AG04450 (cell line): ENCODE results near the gene PAWR. TPM values are rescaled to one million over a fixed set of nuclear protein-coding genes. Genes with fewer than 3 reads are reported as not detected.

Experiments
- CTCF ChIA-PET: fragments of 300-600, 350-600 bp; formaldehyde crosslinking; extraction: SDS; loops from one replicate; lab custom pipeline; 2022; ENCODE audit warnings: antibody characterized with exemption, inconsistent platforms; lab: Charles Lee
- POLR2A ChIA-PET: fragments of 350-600 bp; formaldehyde crosslinking; extraction: SDS; loops from one replicate; lab custom pipeline; 2021; ENCODE audit warnings: antibody characterized with exemption, inconsistent platforms; lab: Yijun Ruan, JAX
- DNase-seq: peaks from one replicate; pipeline ENCODE4 v3.0.0-alpha.2; 2011; ENCODE audit warnings: low read depth, low spot score
- H3K27ac ChIP-seq: one replicate; pipeline ENCODE4 v1.5.1; 2012; ENCODE audit warnings: low read depth, low read length, control low read depth
- H3K27me3 ChIP-seq: one replicate; pipeline ENCODE4 v1.6.0; 2012; ENCODE audit warnings: low read length; ENCODE audit not compliant: control insufficient read depth, insufficient read depth
- H3K4me3 ChIP-seq: 2 replicates; pipeline ENCODE4 v1.5.1; 2011; ENCODE audit warnings: mild to moderate bottlenecking, low read depth, low read length, control low read depth
- H3K9me3 ChIP-seq: 2 replicates; pipeline ENCODE4 v1.5.1; 2012; ENCODE audit warnings: low read length; ENCODE audit not compliant: control insufficient read depth, insufficient read depth
- polyA plus RNA-seq: library from polyadenylated mRNA; depleted of rRNA; stranded (reverse); fragments of >200 nt; gene quantifications from 2 replicates; pipeline ENCODE4 v1.2.3, GENCODE V29; 2011
- TF ChIP-seq, protein P1 (sequence below): IDR thresholded peaks from 2 replicates; pipeline ENCODE4 v1.5.1; 2011; ENCODE audit warnings: low read depth, low read length, control low read depth, inconsistent platforms

PAWR gene
- polyA plus RNA-seq, 1 experiment = 15.7 TPM

DNA sequence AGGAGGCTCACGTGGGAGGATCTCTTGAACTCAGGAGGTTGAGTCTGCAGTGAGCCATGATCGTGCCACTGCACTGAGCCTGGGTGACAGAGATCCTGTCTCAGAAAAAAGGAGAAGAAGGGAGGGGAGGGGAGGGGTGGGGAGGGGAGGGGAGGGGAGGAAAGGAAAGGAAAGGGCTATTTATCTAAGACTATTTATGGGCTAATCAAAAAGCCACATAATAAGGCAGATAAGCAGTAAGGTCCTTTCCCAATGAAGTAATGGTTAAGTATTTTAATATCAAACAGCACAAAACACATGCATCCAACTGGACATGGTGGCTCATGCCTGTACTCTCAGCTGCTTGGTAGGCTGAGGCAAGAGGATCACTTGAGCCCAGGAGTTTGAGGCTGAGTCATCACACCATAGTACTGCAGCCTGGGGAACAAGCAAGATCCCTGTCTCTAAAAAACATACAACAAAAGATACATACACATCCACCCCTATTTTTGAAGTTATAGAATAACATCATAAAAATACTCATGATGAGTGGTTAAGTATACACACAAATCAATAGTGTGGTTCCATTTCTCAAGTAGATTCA, 9.7 kb downstream of the PAWR start:
- H3K27me3 ChIP-seq = no peaks in the 10 kb centered on the region
- no peak overlapping the region for H3K27ac ChIP-seq
- ChIA-PET POLR2A (no interaction called here), CTCF (no interaction called here)
- no peaks in the 10 kb centered on the region for H3K9me3 ChIP-seq
- DNase-seq = no peak
- TF ChIP-seq, protein P1, sequence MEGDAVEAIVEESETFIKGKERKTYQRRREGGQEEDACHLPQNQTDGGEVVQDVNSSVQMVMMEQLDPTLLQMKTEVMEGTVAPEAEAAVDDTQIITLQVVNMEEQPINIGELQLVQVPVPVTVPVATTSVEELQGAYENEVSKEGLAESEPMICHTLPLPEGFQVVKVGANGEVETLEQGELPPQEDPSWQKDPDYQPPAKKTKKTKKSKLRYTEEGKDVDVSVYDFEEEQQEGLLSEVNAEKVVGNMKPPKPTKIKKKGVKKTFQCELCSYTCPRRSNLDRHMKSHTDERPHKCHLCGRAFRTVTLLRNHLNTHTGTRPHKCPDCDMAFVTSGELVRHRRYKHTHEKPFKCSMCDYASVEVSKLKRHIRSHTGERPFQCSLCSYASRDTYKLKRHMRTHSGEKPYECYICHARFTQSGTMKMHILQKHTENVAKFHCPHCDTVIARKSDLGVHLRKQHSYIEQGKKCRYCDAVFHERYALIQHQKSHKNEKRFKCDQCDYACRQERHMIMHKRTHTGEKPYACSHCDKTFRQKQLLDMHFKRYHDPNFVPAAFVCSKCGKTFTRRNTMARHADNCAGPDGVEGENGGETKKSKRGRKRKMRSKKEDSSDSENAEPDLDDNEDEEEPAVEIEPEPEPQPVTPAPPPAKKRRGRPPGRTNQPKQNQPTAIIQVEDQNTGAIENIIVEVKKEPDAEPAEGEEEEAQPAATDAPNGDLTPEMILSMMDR = no peak
- H3K4me3 ChIP-seq = no peak overlapping the region

DNA sequence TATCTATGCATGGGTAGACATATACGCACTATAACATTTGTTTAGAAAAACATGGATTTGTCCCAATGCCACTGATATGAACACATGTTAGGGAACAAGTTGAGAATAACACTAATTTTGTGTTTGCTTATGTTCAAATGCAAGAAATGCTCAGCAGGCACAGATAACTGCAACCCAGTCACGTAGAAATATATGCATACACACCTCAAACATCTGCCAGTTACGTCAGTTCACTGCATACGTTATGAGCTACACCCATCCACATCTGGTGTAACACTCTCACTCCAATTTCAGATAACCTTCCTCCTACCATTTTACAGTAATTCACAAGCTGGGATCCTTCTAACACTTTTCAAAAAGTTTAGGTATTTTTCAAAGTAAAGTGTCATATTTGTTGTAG, 10.7 kb downstream of the PAWR start:
- ChIA-PET CTCF (no interaction called here), POLR2A (no interaction called here)
- Histone ChIP-seq H3K9me3 (no peaks in the 10 kb centered on the region; the same call in 1 of the 2 replicates), H3K27ac (no peak overlapping the region), H3K4me3 (no peak overlapping the region), H3K27me3 (no peaks in the 10 kb centered on the region)
- TF ChIP-seq, protein P1 = no peak
- no peak for DNase-seq

GRCh38 chr12:79678306-79678705, 12.5 kb downstream of the PAWR start:
- POLR2A ChIA-PET = no interaction called here
- H3K4me3 ChIP-seq = no peak overlapping the region
- CTCF ChIA-PET = no interaction called here
- TF ChIP-seq, protein P1 = no peak
- no peaks in the 10 kb centered on the region for H3K27me3 ChIP-seq
- no peak for DNase-seq
- H3K27ac ChIP-seq = no peak overlapping the region
- H3K9me3 ChIP-seq = peaks cover 2% of the 10 kb centered on the region

GRCh38 chr12:79677672-79678071, 13.1 kb downstream of the PAWR start:
- TF ChIP-seq, protein P1 = no peak
- POLR2A ChIA-PET = no interaction called here
- Histone ChIP-seq H3K27me3 (no peaks in the 10 kb centered on the region), H3K4me3 (no peak overlapping the region), H3K27ac (no peak overlapping the region), H3K9me3 (peaks cover 5% of the 10 kb centered on the region)
- CTCF ChIA-PET = interaction anchor here (0.6 kb wide), 1 partner anchor 752 kb away, joined by 4 read pairs; no protein-coding TSS in a partner anchor
- no peak for DNase-seq

DNA sequence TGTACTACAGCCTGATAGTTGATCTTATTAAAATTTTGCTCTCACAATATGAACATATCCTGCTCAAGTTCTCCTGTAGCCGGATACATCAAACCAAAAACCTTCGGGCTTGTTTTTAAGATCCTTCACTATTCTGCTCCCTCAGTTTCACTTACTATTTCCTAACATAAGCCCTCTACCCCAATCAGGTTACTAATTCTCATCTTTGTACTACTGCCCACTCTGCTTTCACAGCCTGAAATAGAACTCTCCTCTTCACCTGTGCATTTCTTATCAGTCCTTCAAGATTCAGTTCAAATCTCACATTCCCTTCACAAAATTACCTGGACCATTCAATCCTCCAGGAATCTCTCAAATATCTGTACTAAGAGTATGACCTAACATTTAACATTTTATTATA, 14.2 kb downstream of the PAWR start:
- Histone ChIP-seq H3K27ac (no peak overlapping the region), H3K4me3 (no peak overlapping the region), H3K9me3 (peaks cover 5% of the 10 kb centered on the region), H3K27me3 (no peaks in the 10 kb centered on the region)
- ChIA-PET POLR2A (no interaction called here), CTCF (no interaction called here)
- DNase-seq = no peak
- TF ChIP-seq, protein P1 = no peak
